GM21529 (cell line): ENCODE results near the gene IPO11.

Experiments
- ATAC-seq: cut with Tn5 transposase; IDR thresholded peaks from one replicate; pipeline ENCODE4 v1.9.1; 2021; ENCODE audit not compliant: unreplicated experiment

The IPO11 gene

GRCh38 chr5:62568800-62569432 is 156.4 kb downstream of the IPO11 start:
- no peak for ATAC-seq

- ATAC-seq, result no peak
These were observed 156.9 kb downstream of the IPO11 start for GRCh38 chr5:62569470-62569869.

GRCh38 chr5:62572918-62573514 is 160.5 kb downstream of the IPO11 start:
- ATAC-seq, result no peak

GRCh38 chr5:62574599-62574998 is 162.0 kb downstream of the IPO11 start:
- ATAC-seq, result peak; percentile 53

- ATAC-seq, result no peak
These were observed 162.5 kb downstream of the IPO11 start for GRCh38 chr5:62575066-62575465.

GRCh38 chr5:62575489-62575888 is 162.9 kb downstream of the IPO11 start:
- ATAC-seq, result no peak

GRCh38 chr5:62576570-62577170 is 164.1 kb downstream of the IPO11 start:
- no peak for ATAC-seq

- no peak for ATAC-seq
These were observed 164.9 kb downstream of the IPO11 start for GRCh38 chr5:62577488-62577887.

- peak; percentile 79 for ATAC-seq
These were observed 166.0 kb downstream of the IPO11 start, which contains the start of gene LRRC70 for GRCh38 chr5:62578540-62578939. Gene LRRC70, plus strand, starts transcription at chr5:62578819. Its CDS starts 620 bp downstream, at chr5:62579439.

GRCh38 chr5:62579761-62580160 is 167.2 kb downstream of the IPO11 start:
- no peak for ATAC-seq

GRCh38 chr5:62581836-62582597 is 169.5 kb downstream of the IPO11 start:
- no peak for ATAC-seq

- ATAC-seq, result no peak
These were observed 171.8 kb downstream of the IPO11 start for GRCh38 chr5:62584391-62584790.

GRCh38 chr5:62585306-62585705 is 172.7 kb downstream of the IPO11 start:
- no peak for ATAC-seq

- ATAC-seq, result no peak
These were observed 173.2 kb downstream of the IPO11 start for GRCh38 chr5:62585751-62586150.

- no peak for ATAC-seq
These were observed 175.2 kb downstream of the IPO11 start for GRCh38 chr5:62587737-62588136.

- no peak for ATAC-seq
These were observed 176.1 kb downstream of the IPO11 start for GRCh38 chr5:62588668-62589067.

GRCh38 chr5:62589504-62589903 is 176.9 kb downstream of the IPO11 start:
- ATAC-seq, result no peak

GRCh38 chr5:62590387-62590786 is 177.8 kb downstream of the IPO11 start:
- no peak for ATAC-seq

GRCh38 chr5:62592558-62592957 is 180.0 kb downstream of the IPO11 start:
- ATAC-seq, result no peak

GRCh38 chr5:62593331-62593730 is 180.8 kb downstream of the IPO11 start:
- ATAC-seq, result no peak

- no peak for ATAC-seq
These were observed 181.9 kb downstream of the IPO11 start for GRCh38 chr5:62594364-62594984.
